Right ventricle myocardium superior (tissue), 1 donor: ENCODE results near the gene DHX16. TPM values are rescaled to one million over a fixed set of nuclear protein-coding genes. Genes with fewer than 3 reads are reported as not detected.

Source experiments
- ATAC-seq: fragments of 200-7000 bp; cut with Tn5 transposase; one replicate; pipeline ENCODE4 v1.9.1; 2020; ENCODE audit warnings: mild to moderate bottlenecking; ENCODE audit not compliant: poor library complexity
- DNase-seq: peaks from one replicate; pipeline ENCODE4 v3.0.0-alpha.2; 2020
- intact Hi-C: fragments of 100-400 bp; cut with DNase I; formaldehyde crosslinking; loops from one replicate; pipeline ENCODE4 v1.11.2; 2022
- total RNA-seq: library from RNA; stranded (reverse); fragmentation: NEBNext Ultra II Directional; extraction: Animal tissue kit (Norgen Biotek cat#: 25700); gene quantifications from one replicate; pipeline ENCODE4 v1.2.1, GENCODE V29; 2021
- donor health status: DM: no; HTN: yes; CAD: no; lungs with severe emphysema.

Gene DHX16
- total RNA-seq, 1 donor from 2014 or later, result 20.5 TPM

GRCh38 chr6:30615958-30616810 is 56.6 kb downstream of the DHX16 start:
- ATAC-seq, result peak; percentile 0
- intact Hi-C loops, result loop anchor here (5.0 kb wide), 1 partner anchor 101 kb away; the partner anchor contains the start of gene MDC1
- no peak for DNase-seq

- DNase-seq (no peak), ATAC-seq (peak; percentile 13)
- intact Hi-C loops, result loop anchor here (5.0 kb wide), 1 partner anchor 102 kb away; the partner anchor contains the start of gene MDC1
Measured at GRCh38 chr6:30615219-30615957, 57.4 kb downstream of the DHX16 start.

GRCh38 chr6:30614843-30615218 is 58.0 kb downstream of the DHX16 start:
- DNase-seq (peak; percentile 76), ATAC-seq (peak; percentile 72)
- intact Hi-C loops, result loop anchor here (5.0 kb wide), 1 partner anchor 102 kb away; the partner anchor contains the start of gene MDC1

GRCh38 chr6:30614044-30614842 is 58.6 kb downstream of the DHX16 start:
- intact Hi-C loops, result no loop called here
- no peak for DNase-seq
- ATAC-seq, result no peak

- ATAC-seq (no peak), DNase-seq (no peak)
- intact Hi-C loops, result no loop called here
Measured at GRCh38 chr6:30613251-30614043, 59.4 kb downstream of the DHX16 start.

GRCh38 chr6:30612687-30613248 is 60.0 kb downstream of the DHX16 start:
- no peak for ATAC-seq
- intact Hi-C loops, result no loop called here
- DNase-seq, result no peak

GRCh38 chr6:30612213-30612612 is 60.6 kb downstream of the DHX16 start:
- DNase-seq (no peak), ATAC-seq (no peak)
- intact Hi-C loops, result no loop called here

- ATAC-seq (no peak), DNase-seq (no peak)
- intact Hi-C loops, result no loop called here
Measured at GRCh38 chr6:30611856-30612194, 61.0 kb downstream of the DHX16 start.

GRCh38 chr6:30611150-30611855 is 61.5 kb downstream of the DHX16 start:
- ATAC-seq, result no peak
- intact Hi-C loops, result no loop called here
- no peak for DNase-seq

GRCh38 chr6:30610065-30610464 is 62.7 kb downstream of the DHX16 start:
- DNase-seq, result no peak
- no peak for ATAC-seq
- intact Hi-C loops, result no loop called here

- intact Hi-C loops, result no loop called here
- DNase-seq (no peak), ATAC-seq (no peak)
Measured at GRCh38 chr6:30603961-30604360, 68.8 kb downstream of the DHX16 start.

Other genes with a start within 250 kb of the DHX16 start
- 145 TPM for gene HLA-E, start 183.5 kb downstream of the DHX16 start, total RNA-seq
- gene GNL1, start 116.5 kb downstream of the DHX16 start, total RNA-seq, result 17.6 TPM
- gene PRR3, start 115.7 kb downstream of the DHX16 start, total RNA-seq, result 1.4 TPM
- 32.5 TPM for gene ABCF1, start 101.6 kb downstream of the DHX16 start, total RNA-seq
- gene PPP1R10, start 55.8 kb downstream of the DHX16 start, total RNA-seq, result 29.6 TPM
- 124 TPM for gene MRPS18B, start 55.2 kb downstream of the DHX16 start, total RNA-seq
- gene ATAT1, start 46.1 kb downstream of the DHX16 start, total RNA-seq, result 1.7 TPM
- gene C6orf136, start 25.9 kb downstream of the DHX16 start, total RNA-seq, result 58.3 TPM
- gene PPP1R18, start 13.6 kb upstream of the DHX16 start, total RNA-seq, result 13.4 TPM
- gene NRM, start 18.0 kb upstream of the DHX16 start, total RNA-seq, result 3.2 TPM
- gene MDC1, start 44.3 kb upstream of the DHX16 start, total RNA-seq, result 16.4 TPM
- 179 TPM for gene TUBB, start 47.3 kb upstream of the DHX16 start, total RNA-seq
- gene FLOT1, start 69.7 kb upstream of the DHX16 start, total RNA-seq, result 207 TPM
- 11.4 TPM for gene IER3, start 71.5 kb upstream of the DHX16 start, total RNA-seq
- gene DDR1, start 211.5 kb upstream of the DHX16 start, total RNA-seq, result 23.2 TPM
- 23.6 TPM for gene GTF2H4, start 235.2 kb upstream of the DHX16 start, total RNA-seq
- gene VARS2, start 241.2 kb upstream of the DHX16 start, total RNA-seq, result 17.2 TPM